HEK293T (cell line): ENCODE measurements around the gene TEAD1.

Source experiments
- ARNT ChIP-seq: fragments of 450-650 bp; IDR thresholded peaks from 2 replicates; pipeline ENCODE4 v1.6.1; 2017; ENCODE audit warnings: mild to moderate bottlenecking
- BHLHE40 ChIP-seq: fragments of 450-650 bp; IDR thresholded peaks from 2 replicates; pipeline ENCODE4 v1.6.1; 2016; ENCODE audit warnings: mild to moderate bottlenecking, moderate library complexity, borderline replicate concordance
- CTBP1 ChIP-seq: fragments of 450-650 bp; IDR thresholded peaks from 2 replicates; pipeline ENCODE4 v1.6.1; 2016; ENCODE audit warnings: borderline replicate concordance
- ELF4 ChIP-seq: fragments of 450-650 bp; IDR thresholded peaks from 2 replicates; pipeline ENCODE4 v1.6.1; 2017; ENCODE audit warnings: antibody characterized with exemption
- FOXA1 ChIP-seq: fragments of 450-650 bp; IDR thresholded peaks from 2 replicates; pipeline ENCODE4 v1.6.1; 2016; ENCODE audit warnings: mild to moderate bottlenecking
- FOXK2 ChIP-seq: fragments of 450-650 bp; IDR thresholded peaks from 2 replicates; pipeline ENCODE4 v1.6.1; 2016; ENCODE audit warnings: mild to moderate bottlenecking
- FOXM1 ChIP-seq: fragments of 450-650 bp; IDR thresholded peaks from 2 replicates; pipeline ENCODE4 v1.6.1; 2017; ENCODE audit warnings: mild to moderate bottlenecking, borderline replicate concordance
- LEF1 ChIP-seq: fragments of 450-650 bp; IDR thresholded peaks from 2 replicates; pipeline ENCODE4 v1.6.1; 2017; ENCODE audit warnings: mild to moderate bottlenecking, borderline replicate concordance
- NFRKB ChIP-seq: fragments of 450-650 bp; IDR thresholded peaks from 2 replicates; pipeline ENCODE4 v1.6.1; 2016; ENCODE audit warnings: mild to moderate bottlenecking, moderate library complexity
- SP1 ChIP-seq: fragments of 450-650 bp; IDR thresholded peaks from 2 replicates; pipeline ENCODE4 v1.6.1; 2017
- SUZ12 ChIP-seq: fragments of 450-650 bp; IDR thresholded peaks from 2 replicates; pipeline ENCODE4 v1.6.1; 2016; ENCODE audit warnings: mild to moderate bottlenecking
- ZNF384 ChIP-seq: fragments of 450-650 bp; IDR thresholded peaks from 2 replicates; pipeline ENCODE4 v1.6.1; 2016
- TF ChIP-seq, protein P1 (sequence below): fragments of 450-650 bp; IDR thresholded peaks from 2 replicates; pipeline ENCODE4 v1.6.1; 2016

DNA sequence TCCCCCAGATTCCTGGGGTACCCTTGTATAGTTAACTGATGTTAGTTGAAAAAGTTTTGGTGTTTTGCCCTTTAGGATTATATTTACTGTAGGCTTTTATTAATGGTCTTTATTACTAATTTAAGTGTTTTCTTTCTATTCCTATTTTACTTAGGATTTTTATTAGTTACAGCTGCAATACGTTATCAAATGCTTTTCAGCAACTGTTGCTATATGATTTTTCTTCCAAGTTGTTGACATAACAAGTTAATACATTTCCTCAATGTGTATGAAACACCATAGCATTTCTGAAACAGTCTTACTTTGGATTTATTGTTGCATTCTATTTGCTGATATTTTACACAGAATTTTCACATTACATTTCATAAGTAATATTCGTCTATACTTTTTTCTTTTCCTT lies 253.7 kb downstream of the TEAD1 start:
- TF ChIP-seq, protein P1, sequence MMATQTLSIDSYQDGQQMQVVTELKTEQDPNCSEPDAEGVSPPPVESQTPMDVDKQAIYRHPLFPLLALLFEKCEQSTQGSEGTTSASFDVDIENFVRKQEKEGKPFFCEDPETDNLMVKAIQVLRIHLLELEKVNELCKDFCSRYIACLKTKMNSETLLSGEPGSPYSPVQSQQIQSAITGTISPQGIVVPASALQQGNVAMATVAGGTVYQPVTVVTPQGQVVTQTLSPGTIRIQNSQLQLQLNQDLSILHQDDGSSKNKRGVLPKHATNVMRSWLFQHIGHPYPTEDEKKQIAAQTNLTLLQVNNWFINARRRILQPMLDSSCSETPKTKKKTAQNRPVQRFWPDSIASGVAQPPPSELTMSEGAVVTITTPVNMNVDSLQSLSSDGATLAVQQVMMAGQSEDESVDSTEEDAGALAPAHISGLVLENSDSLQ: no peak
- TF ChIP-seq FOXK2 (no peak), SP1 (no peak), FOXA1 (no peak), FOXM1 (no peak), SUZ12 (no peak), BHLHE40 (no peak), ARNT (no peak), CTBP1 (no peak), ELF4 (no peak), LEF1 (no peak), NFRKB (no peak), ZNF384 (no peak)
